HG03095 (cell line): ENCODE data around the gene WDPCP.
"Not testable (repeated sequence)": the region's sequence is repeated elsewhere in the genome, so short reads cannot be mapped to it uniquely, and the experiment has no call there.

Experiments
- ATAC-seq: cut with Tn5 transposase; IDR thresholded peaks from one replicate; pipeline ENCODE4 v1.9.1; 2021; ENCODE audit warnings: moderate library complexity; ENCODE audit not compliant: unreplicated experiment

Gene WDPCP

DNA sequence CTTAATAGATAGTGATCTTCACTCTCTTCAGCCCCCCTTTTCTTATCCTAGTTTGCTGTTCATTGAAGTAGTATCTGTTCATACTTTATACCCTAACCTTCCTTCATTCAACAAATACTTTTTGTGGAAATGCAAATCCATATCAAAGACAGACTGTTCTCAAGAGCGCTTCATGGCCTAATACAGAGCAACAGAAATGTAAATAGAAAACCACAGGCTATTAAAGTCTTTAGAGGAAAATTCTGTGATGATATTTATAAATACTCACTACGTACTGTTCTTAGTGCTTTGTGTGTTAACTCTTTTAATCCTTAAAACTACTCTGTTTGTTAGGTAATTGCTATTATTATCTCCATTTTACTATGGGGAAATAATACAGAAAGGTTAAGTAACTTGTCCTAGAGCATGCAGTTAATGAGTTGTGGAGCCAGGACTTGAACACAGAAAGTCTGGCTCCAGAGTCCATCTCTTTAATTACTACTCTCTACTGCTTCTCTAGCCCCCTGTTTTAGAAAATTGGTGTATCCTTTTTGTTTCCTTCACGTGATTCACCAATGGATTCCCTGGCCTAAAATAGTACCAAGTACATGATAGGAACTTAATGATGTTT lies 3.4 kb upstream of the WDPCP start:
- no peak for ATAC-seq

DNA sequence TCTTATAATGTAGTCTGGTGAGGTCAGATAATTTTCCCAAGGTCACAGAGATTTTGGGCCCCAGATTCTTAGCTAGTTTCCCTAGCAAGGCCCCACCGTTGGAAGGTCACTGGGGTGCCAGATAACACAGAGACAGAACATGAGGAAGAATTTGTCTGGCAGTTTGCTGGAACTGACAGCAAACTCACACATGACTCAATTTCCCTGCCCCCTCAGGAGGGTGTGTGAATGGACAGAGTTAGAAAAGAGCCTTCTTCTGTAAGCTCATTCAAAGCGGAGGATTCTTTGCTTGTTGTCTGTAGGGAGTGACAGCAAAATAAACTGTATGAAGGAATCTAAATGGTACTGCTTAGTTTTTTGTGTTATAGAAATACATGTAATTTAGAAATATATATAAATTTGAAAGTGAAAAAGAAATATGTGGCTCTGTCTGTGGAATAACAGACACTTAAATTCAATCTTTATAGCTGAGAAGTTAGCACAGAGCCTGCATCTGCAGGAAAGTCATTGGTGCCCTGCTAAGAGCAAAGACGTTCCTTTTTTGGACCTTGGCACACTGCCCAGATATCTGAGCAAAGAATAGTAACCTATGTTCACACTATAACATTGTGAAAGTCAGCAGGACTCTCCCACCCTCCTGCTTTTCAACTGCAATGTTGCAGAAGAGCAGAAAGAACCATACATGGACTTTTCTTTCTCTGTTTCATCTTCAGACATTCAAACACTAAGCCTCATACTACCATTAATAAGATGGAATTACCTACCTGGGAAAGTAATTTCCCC lies 2.5 kb upstream of the WDPCP start:
- no peak for ATAC-seq

DNA sequence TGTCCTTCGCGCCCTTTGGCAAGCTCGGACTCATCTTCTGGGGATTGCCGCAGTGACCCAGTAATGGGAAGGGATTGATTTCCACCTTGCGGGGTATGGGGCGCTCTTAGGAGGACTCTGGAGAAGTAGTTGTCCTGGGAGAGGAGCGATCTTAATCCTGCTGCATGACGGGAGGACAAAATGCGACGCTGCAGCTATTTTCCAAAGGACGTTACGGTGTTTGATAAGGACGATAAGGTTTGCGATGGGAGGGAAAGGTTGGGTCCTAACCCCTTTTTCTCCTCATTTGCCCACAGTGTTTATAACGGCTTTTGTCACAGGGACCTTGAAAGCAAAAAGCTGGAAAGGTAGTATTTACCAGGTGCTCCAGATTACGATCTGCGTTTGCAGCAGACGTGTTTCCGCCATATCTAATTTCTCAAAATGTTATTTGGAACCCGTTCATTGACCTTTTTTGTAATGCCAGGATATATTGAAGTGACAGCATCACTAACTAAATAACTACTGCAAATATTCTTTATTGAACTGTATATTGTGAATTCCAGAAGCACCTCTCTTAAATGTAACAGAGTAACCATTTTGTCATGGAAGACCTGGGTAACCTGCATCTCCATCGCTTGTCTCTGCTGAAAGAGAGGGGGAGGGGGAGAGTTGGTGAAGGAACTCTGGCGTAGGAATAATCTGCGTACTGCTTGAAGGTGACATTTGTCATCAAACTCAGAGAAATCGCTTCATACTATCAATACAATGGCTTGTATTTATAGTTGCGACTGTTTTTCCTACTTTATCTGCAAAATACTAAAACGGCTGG lies 1.1 kb upstream of the WDPCP start:
- ATAC-seq, result peak; percentile 11

DNA sequence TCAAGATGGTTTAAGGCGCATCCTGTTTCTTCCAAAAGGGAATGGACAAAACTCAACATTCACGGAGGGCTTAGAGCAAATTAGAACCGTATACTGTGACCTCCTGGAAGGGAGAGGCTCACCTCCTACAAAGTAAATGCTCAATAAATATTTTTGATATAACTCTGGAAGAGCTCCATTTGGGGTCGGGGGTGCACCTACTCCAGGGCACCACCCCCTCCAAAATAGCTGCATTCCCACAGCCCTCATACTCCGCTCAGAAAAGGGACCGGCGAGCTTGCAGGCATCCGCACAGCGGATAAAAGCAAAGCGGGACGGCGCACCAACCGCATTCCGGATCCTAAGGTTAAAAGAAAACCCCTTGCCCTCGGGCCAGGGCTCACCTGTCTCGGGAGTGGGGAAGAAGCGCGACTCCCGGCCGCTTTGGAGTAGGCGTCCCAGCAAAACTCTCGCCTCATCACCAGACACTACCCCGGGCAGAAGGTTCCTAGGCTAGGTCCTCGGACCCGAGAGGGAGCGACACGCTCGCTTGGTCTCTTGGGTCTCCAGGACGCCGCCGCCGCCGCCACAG lies 378 bp downstream of the WDPCP start:
- ATAC-seq, result no peak

DNA sequence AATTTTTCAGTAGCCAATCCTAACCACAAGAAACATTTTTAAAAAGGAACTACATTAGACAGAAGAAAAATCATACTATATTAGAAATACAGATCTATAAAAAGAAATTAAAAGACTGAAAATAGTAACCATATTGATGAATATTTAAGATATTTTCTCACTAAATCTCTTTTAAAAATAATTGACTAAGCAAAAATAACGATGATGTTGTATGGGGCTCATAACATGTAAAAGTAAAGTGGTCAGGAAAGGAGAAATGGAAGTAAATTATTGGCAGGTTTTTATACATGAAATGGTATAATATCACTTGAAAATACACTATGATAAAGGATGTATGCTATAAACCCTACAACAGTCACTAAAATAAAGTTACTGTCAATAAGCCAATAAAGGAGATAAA lies 5.4 kb downstream of the WDPCP start:
- ATAC-seq, result no peak

DNA sequence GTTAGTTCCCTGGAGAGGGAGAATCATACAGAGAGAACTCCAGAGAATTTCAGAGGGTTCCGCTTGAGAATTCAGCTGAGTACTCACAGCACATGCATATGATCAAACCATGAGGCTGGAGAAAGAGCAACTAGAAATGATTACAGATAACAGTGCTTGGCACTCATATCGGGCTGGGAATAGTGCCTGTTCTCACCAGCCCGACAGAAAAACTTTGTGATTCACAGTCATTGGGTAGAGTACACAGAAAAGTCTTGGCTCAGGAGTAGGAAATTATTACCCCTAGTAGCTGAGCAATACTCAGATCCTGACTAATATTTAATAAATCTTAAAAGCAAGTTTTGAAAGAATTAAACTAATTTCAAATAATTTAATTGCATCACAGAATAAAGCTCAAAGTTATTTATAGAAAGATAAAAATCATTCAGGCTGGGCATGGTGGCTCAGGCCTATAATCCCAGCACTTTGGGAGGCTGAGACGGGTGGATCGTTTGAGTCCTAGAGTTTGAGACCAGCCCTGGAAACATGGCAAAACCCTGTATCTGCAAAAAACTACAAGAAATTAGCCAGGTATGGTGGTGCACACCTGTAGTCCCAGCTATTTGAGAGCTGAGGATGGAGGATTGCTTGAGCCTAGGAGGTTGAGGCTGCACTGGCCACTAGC lies 6.8 kb downstream of the WDPCP start:
- ATAC-seq, result no peak

DNA sequence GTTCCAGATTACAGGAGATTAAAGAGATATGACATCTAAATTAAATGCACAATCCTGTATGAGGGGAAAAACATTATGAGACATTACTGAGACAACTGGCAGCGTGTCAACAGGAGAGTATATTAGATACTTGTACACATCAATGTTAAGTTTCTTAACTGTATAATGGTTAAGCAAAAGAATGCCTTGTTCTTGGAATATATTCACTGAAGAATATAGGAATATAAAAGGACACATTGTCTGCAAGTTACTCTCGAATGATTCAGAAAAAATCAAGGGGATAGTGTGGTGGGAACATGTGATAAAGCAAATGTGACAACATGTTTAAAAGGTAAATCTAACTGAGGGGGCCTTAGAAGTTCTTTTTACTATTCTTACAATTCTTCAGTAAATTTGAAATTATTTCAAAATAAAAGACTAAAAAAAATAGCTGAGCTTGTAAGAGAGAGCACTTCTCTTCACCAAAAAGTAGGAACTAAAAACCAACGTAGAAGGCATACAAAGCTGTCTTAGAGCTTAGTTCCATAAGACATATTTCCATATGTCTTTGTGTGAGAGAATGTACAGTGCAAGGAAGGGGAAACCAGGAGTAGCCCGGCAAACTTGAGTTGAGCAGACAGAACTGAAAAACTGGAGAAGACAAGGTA lies 7.5 kb downstream of the WDPCP start:
- no peak for ATAC-seq

DNA sequence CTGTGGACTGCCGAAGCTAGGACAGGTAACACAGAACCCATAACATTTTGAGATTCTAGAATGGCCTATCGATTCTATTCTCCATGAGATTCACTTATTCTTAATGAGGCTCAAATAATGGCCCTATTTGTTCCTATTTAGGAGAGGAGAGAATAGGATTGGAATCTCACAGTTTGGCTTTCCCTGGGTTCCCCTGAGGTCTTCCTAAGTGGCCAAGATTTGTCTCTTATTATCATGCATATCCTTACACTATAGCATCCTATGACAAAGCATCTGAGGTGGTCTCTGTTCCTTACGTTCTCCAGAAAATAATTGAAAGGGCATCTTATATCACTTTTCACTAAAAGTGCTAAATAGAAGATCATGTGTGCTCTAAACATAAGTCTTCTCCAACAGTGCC lies 9.5 kb downstream of the WDPCP start:
- no peak for ATAC-seq

DNA sequence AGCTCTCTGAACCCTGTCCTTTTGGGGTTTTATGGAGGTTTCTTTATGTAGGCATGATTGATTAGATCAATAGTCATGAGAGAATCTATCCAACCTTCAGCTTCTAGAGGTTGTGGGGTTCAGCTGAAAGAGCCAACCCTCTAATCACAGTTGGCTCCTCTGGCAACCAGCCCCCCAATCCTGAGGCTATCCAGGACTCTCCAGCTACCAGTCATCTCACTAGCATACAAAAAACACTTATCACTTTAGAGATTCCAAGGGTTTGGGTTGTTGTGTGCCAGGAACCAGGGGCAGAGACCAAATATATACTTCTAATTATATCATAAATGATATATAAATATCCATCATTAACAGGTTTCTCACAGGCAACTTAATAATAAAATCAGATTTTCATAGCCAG lies 11.7 kb downstream of the WDPCP start:
- ATAC-seq, result no peak

DNA sequence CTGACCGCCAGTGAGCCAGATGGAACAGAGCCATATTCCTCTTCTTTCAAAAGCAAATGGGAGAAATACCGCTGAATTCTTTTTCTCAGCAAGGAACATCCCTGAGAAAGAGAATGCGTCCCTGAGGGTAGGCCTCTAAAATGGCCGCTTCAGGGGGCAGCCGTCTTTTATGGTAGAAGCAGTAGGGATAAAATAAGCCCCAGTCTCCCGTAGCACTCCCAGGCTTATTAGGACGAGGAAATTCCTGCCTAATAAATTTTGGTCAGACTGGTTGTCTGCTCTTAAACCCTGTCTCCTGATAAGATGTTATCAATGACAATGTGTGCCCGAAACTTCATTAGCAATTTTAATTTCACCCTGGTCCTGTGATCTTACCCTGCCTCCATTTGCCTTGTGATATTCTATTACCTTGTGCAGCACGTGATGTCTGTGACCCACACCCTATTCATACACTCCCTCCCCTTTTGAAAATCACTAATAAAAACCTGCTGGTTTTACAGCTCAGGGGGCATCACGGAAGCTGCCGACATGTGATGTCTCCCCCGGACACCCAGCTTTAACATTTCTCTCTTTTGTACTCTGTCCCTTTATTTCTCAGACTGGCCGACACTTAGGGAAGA lies 14.4 kb downstream of the WDPCP start:
- ATAC-seq, result not testable (repeated sequence)

DNA sequence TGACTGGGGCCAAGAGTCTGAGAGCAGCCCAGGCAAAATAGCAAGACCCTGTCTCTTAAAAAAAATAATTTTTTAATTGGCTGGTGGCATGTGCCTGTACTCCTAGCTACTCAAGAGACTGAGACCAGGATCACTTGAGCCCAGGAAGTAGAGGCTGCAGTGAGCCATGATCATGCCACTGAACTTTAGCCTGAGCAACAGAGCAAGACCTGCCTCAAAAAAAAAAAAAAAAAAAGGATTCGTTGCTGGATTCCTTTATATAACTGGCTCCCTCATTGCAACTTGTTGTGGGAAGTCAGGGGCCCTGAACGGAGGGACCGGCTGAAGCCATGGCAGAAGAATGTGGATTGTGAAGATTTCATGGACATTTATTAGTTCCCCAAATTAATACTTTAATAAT lies 15.3 kb downstream of the WDPCP start:
- ATAC-seq, result not testable (repeated sequence)

DNA sequence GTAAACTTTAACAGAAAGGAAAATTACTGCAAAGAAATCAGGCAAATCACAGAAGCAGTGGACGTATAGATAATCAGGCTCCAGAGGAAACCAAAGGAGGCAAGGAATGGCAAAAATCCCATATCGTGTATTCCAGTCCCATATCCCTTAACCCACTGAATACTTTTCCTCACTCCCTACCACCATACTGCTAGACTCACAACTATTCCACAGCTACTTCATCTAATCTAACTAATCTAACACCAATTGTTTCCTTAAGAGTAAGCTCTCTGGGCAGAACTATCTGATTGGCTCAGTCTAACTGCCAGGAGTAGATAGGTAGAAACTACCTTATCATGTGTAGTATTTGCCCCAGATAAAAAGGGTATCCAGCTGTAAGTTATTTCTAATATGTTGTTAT lies 16.3 kb downstream of the WDPCP start:
- no peak for ATAC-seq

DNA sequence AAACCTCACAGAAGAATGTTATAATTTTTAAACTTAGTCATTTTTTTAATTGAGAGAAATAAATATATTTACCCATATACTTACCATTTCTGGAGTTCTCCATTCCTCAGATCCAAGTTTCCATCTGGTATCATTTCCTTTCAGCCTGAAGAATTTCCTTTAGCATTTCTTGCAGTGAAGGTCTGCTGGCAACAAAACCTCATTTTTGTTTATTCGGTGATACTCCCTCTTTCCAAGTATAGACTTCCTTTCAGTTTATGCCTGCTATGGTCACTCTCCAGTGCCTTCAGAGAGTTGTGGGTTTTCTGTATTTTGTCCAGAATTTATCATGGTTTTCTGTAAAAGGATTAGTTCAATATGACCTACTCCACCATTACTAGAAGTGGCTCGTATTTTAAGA lies 17.0 kb downstream of the WDPCP start:
- no peak for ATAC-seq

DNA sequence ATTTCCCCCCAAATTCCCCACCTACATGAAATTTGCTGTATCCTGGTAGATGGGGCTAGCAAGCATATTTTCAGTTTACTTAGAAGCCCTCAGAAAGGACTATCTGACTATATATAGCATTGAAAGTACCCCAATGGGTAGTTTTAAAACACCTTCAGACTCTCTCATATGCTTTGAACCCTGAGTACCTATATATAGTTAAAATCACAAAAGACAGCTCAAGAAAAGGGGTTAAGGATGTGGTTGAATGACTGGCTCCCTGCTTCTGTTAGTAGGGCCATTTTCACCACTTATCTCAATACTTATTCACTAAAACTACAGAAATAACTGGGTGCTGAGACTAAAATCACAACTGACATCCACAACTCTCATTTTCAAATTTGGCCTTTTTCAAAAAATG lies 18.5 kb downstream of the WDPCP start:
- ATAC-seq, result peak; percentile 72

DNA sequence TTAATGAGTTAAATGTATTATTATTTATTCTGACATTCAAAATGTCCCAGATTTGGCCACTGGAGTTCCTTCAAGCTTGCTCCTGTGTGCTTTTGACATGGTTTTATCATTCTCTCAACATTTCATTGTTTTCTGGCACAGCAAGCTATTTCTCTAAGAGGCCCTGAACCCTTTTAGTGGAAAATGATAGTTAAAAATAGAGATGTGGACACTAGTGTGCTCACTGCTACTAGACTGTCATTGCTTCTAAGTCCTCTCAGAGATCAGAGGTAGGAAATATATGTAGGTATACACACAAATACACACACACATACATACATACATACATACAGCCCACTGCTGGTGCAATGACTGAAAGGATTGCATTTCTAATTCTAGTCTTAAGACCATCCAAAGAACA lies 25.5 kb downstream of the WDPCP start:
- ATAC-seq, result no peak

DNA sequence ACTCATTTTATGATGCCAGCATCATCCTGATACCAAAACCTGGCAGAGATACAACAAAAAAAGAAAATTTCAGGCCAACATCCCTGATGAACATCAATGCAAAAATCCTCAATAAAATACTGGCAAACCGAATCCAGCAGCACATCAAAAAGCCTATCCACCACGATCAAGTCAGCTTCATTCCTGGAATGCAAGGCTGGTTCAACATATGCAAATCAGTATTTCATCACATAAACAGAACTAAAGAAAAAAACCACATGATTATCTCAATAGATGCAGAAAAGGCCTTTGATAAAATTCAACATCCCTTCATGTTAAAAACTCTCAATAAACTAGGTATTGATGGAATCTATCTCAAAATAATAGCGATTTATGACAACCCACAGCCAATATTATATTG lies 29.4 kb downstream of the WDPCP start:
- ATAC-seq, result not testable (repeated sequence)

DNA sequence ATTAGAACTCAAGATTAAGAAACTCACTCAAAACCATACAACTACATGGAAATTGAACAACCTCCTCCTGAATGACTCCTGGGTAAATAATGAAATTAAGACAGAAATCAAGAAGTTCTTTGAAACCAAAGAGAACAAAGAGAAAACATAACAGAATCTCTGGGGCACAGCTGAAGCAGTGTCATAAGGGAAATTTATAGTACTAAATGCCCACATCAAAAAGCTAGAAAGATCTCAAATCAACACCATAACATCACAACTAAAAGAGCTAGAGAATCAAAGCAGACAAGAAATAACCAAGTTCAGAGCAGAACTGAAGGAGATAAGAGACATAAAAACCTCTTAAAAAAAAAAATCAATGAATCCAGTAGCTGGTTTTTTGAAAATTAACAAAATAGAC lies 30.5 kb downstream of the WDPCP start:
- not testable (repeated sequence) for ATAC-seq

DNA sequence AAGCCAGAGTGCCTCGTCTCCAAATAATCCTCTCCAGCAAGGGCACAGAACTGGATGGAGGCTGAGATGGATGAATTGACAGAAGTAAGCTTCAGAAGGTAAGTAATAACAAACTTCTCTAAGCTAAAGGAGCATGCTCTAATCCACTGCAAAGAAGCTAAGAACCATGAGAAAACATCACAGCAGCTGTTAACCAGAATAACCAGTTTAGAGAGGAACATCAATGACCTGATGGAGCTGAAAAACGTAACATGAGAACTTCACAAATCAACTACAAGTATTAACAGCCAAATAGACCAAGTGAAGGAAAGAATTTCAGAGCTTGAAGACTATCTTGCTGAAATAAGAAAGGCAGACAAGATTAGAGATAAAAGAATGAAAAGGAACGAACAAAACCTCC lies 32.3 kb downstream of the WDPCP start:
- ATAC-seq, result no peak

DNA sequence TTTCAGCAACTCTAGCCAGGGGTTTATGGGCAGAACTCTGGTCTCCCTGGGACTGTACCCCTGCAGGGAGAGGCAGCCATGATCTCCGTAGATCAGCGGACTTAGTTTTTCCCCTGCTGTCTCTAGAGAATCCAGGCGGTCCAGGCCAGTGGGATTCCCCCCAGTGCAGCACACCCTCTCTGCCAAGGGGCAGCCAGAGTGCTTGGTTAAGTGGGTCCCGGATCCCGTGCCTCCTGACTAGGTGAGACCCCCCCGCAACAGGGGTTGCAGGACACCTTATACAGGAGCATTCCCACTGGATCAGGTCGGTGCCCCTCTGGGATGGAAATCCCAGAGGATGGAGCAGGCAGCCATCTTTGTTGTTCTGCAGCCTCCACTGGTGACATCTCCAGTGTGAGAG lies 33.0 kb downstream of the WDPCP start:
- no peak for ATAC-seq

DNA sequence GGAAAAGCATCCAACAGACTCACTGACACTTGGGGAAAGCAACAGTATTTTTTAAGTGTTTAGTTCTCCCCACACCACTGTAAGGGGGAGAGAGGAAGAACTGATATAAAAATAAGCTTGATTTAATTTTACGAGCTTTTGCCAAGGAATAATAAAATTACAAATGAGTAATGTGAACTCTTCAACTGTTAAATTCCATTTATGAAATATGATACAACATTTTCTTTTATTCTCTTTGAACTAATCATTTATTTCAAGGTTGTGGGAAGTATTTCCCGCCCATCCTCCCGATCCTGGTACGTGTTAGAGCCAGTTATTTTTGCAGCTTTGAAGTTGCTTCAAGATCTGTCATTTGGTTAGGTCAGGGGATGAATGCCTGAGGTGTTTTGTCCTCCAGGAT lies 35.2 kb downstream of the WDPCP start:
- ATAC-seq, result no peak
